HS-5 (cell line): Measurements from ENCODE around the gene SHC3.

ENCODE experiments used
- DNase-seq: peaks from one replicate; pipeline ENCODE4 v3.0.0-alpha.2; 2012; ENCODE audit warnings: low read depth

Gene SHC3

GRCh38 chr9:89107406-89107805, 71.2 kb downstream of the SHC3 start:
- no peak for DNase-seq

- no peak for DNase-seq
Measured at GRCh38 chr9:89106224-89106851, 72.3 kb downstream of the SHC3 start.

- DNase-seq, result no peak
Measured at GRCh38 chr9:89104821-89105220, 73.8 kb downstream of the SHC3 start.

GRCh38 chr9:89097219-89097618, 81.4 kb downstream of the SHC3 start:
- DNase-seq, result no peak

- no peak for DNase-seq
Measured at GRCh38 chr9:89096807-89097206, 81.8 kb downstream of the SHC3 start.

- DNase-seq, result no peak
Measured at GRCh38 chr9:89095761-89096528, 82.7 kb downstream of the SHC3 start.

- no peak for DNase-seq
Measured at GRCh38 chr9:89093201-89093975, 85.2 kb downstream of the SHC3 start.

- no peak for DNase-seq
Measured at GRCh38 chr9:89089176-89089575, 89.4 kb downstream of the SHC3 start.

GRCh38 chr9:89083626-89084025, 95.0 kb downstream of the SHC3 start:
- no peak for DNase-seq

- DNase-seq, result no peak
Measured at GRCh38 chr9:89080193-89080592, 98.4 kb downstream of the SHC3 start.

GRCh38 chr9:89079391-89079790, 99.2 kb downstream of the SHC3 start:
- no peak for DNase-seq

GRCh38 chr9:89078860-89079259, 99.8 kb downstream of the SHC3 start:
- DNase-seq, result peak; percentile 29

GRCh38 chr9:89078421-89078820, 100.2 kb downstream of the SHC3 start:
- no peak for DNase-seq

- DNase-seq, result no peak
Measured at GRCh38 chr9:89077519-89077918, 101.1 kb downstream of the SHC3 start.

- DNase-seq, result no peak
Measured at GRCh38 chr9:89073397-89073796, 105.2 kb downstream of the SHC3 start.

GRCh38 chr9:89071591-89071990, 107.0 kb downstream of the SHC3 start:
- DNase-seq, result no peak

- DNase-seq, result no peak
Measured at GRCh38 chr9:89066835-89067234, 111.8 kb downstream of the SHC3 start.

- no peak for DNase-seq
Measured at GRCh38 chr9:89065921-89066320, 112.7 kb downstream of the SHC3 start.

GRCh38 chr9:89060790-89061189, 117.8 kb downstream of the SHC3 start:
- no peak for DNase-seq

GRCh38 chr9:89059925-89060506, 118.6 kb downstream of the SHC3 start:
- no peak for DNase-seq

GRCh38 chr9:89058906-89059305, 119.7 kb downstream of the SHC3 start:
- no peak for DNase-seq

- no peak for DNase-seq
Measured at GRCh38 chr9:89054865-89055495, 123.6 kb downstream of the SHC3 start.
